Neural progenitor cell (in vitro differentiated cells): Measurements from ENCODE around the gene FOXL2NB.

Source experiments
- EZH2phosphoT487 ChIP-seq: fragments of 200-600 bp; sonication (generic); IDR thresholded peaks from 2 replicates; pipeline ENCODE4 v1.6.1; 2017; ENCODE audit warnings: antibody characterized with exemption
- TF ChIP-seq, protein P1 (sequence below): fragments of 200-600 bp; sonication (generic); IDR thresholded peaks from 2 replicates; pipeline ENCODE4 v1.5.1; 2017; ENCODE audit warnings: antibody characterized with exemption, mild to moderate bottlenecking

DNA sequence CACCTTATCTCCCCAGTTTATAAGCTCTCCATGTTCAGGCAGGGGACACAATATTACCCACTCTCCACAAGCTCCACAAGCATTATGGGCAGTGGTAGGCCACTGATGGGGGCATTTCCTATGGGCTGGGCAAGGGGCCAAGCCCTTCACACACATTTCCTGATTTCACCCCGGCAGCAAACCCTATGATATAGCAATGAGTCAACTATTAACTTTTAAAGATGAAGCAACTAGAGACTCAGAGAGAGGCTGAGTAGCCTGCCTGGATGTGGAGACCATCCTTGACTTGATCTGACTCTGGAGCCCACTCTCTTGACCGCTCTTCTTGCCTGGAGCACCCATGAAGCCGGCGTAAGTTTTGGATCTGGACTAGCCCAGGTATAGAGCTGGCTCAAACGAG, 27.4 kb downstream of the FOXL2NB start:
- TF ChIP-seq, protein P1, sequence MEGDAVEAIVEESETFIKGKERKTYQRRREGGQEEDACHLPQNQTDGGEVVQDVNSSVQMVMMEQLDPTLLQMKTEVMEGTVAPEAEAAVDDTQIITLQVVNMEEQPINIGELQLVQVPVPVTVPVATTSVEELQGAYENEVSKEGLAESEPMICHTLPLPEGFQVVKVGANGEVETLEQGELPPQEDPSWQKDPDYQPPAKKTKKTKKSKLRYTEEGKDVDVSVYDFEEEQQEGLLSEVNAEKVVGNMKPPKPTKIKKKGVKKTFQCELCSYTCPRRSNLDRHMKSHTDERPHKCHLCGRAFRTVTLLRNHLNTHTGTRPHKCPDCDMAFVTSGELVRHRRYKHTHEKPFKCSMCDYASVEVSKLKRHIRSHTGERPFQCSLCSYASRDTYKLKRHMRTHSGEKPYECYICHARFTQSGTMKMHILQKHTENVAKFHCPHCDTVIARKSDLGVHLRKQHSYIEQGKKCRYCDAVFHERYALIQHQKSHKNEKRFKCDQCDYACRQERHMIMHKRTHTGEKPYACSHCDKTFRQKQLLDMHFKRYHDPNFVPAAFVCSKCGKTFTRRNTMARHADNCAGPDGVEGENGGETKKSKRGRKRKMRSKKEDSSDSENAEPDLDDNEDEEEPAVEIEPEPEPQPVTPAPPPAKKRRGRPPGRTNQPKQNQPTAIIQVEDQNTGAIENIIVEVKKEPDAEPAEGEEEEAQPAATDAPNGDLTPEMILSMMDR: no peak
- no peak for TF ChIP-seq EZH2phosphoT487
